NCI-H524 treated with DMSO at 0.1 percent for 48 hours (cell line): ENCODE results near the gene OR52I2.
A peak's percentile ranks its signal among the peaks of the same experiment; 100 is the strongest.

ENCODE experiments used
- DNase-seq: peaks from one replicate; lab custom pipeline; 2025; lab: John Stamatoyannopoulos, UW

Gene OR52I2

DNA sequence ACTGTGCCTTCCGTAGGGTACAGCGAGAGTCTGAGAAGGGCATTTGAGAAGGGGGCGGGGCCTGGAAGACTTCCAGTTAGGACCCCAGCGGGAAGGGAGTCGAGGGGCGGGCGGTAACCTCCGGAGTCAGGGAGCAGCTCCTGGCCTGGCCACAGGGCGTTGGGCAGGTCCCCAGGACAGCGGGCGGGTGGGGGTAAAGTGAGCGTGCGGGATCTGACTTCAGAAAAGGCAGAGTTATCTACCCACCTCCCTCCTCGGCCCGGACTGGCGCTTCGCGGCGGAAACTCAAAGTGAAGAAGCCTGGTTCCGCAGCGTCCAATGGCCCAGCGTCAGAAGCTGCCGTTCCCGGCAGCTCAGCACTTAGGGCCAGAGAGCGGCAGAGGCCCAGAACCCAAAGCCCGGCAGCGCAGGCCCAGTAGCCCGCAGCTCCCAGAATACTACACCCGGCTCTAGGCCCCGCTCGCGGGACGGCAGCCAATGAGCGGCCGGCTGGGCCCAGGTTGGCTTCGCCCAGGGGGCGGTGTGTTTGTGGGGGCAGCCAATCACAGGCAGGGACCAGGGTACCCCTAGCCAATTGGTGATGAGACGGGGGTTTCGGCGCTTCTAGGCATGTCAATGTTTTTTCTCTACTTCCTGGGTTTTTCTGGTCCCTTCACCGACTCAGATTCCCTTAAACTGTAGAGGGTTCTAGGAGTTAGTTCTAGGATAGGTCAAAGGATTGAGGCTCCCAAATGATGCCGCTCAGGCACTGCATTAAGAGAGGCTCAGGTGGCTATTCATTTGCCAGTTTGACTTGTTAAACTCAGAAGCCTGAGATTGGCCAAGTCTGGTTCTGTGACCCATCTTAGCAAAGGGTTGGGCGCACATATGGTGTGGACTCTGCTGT, 26.5 kb downstream of the OR52I2 start, which contains the start of gene TRIM68:
Gene TRIM68, minus strand, starts transcription at position 451 of the 886 bp plus-strand sequence. CDS start 2,727 bp downstream, outside the sequence.
- DNase-seq: peak; percentile 84

DNA sequence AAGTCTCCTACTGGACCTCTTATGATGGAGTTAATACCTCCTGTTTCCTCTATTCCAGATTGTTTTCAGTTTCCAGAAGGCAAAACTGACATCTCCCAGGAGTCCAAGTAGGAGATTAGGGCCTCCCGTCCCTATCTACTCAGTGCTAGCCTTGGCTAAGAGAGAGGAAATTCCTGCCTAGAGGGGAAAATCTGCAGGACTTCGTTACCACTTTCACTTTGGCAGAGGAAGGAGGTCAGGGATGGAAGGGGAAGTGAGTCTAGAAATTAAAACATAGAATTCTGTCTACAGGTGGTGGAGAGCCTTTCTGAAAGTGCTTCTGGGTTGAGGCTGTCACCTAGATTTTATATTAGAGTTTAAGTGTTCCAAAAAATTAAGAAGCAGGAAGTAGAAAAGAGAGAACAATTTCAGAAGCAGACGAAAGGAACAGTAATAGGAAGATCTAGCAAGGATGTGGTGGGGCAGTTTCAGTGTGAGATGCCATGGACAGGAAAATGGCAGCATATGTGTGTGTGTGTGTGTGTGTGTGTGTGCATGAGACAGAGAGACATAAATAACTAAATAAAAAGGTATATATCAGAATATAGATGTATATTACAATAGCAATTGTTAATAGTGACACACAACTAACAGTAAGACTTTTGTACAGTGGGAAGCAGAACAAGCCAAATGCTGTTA, 28.9 kb downstream of the OR52I2 start:
- no peak for DNase-seq

DNA sequence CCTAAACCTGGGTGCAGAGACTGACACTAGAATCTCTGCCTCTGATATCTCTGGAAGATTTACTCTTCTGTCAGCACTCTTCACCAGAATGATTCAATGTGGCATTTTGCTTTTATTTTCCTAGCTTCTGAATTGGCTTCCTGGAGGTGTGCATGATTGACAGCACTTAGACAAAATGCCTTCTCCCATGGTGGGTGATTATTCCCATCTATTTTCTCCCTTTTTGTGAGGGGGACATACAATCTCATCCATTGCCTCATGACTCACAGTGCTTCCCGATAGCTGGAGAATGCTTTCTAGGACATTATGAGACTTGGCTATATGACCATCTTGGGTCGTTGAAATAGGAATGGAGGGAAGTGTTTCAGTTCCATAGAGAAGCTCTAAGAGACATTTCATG, 30.4 kb downstream of the OR52I2 start:
- DNase-seq: no peak

DNA sequence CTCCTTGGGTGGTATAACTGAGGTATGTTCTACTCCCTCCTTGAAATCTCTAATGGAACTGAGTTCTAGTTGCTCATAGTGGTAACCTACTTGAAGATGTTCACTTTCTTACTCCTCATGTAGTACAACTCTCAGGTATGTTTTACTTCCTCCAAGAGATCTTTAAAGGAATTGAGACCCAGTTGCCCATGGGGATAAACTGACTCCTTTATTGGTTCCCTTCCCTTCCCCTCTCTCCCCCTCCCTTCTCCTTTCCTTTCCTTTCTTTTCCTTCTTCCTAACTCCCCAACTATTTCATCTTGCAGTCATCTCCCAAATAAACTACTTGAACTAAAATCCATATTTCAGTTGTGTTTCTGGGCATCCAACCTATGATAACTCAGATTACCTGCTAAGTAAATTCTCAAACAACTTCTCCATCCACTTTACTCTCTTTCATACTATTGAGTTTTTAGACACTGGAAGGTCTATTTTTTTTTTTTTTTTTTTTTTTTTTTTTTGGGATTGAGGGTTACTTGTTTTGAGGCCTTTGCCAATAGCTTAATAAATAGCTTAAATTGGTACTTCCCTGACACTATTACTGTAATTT, 34.4 kb downstream of the OR52I2 start:
- no peak for DNase-seq

DNA sequence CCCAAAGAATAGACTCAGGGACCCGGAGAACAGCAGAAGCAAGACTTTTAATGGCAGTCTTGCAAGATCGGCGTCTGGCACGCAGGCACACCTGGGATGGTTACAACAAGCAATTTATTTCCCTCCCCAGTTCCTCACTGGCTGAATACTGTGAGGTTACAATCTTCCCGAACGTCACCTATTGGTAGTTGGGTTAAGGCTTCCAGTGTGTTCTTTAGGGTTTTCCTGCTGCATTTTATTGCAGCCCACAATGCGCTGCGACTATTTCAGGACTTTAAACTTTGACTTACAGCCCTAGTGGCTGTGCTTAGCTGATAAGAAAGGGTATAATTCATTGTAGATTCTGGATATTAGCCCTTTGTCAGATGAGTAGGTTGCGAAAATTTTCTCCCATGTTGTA, 38.0 kb downstream of the OR52I2 start:
- no peak for DNase-seq

DNA sequence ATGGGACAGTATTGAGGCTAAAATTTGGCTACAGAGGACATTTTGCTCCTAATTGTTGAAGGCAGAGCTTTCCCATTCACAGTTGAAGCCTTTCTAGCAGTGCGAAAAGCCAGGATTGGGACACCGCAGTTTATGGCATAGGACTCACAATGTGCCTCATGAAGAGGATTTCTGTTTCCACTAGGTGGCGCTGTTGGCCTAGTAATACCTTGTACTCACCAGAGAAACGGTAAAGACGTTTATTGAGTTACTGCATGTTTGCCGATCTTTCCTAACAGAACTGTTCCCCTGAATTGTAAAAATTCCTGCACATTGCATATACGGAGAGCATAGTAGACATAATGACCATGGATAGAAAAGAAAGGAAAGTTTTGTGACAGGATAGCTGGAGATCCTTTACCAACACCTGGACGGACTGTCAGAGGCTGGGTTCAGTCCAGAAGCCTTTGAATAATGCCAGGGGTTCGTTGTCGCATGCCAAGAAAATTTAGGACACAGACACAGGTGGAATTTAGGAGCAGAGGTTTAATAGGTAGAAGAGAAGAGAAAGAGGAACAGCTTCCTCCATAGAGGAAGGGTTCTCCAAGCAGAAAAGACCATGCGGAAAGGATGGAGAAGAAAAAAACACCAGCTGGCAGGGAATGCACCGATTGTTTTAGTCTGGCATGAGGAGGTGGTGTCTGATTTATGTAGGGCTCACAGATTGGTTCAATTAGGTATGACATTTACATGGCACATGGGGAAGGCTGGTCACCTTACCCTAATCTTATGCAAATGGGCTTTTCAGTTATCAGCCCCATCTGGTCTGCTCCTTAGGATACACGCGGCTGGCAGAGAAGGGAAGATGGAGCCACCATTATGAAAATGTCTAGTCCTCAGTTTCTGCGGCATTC, 44.9 kb downstream of the OR52I2 start:
- peak; percentile 89 for DNase-seq

DNA sequence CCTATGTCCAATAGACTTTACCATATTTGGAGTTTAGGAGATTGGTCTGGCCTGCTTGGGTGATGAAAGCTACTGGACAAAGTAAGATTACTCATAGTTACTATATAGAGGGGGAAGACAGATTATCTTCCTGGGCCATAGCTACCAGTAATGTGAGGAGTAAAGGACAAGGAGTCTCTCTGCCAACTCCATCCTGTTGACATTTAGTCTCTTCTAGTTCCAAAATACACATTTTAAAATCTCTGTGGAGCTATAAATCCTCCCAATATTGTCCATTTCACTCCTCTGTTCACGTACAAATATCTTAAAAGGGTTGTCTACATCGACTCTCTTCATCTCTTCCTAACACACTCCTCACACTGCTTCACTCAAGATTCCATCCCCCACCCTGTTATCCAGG, 54.6 kb downstream of the OR52I2 start:
- no peak for DNase-seq

DNA sequence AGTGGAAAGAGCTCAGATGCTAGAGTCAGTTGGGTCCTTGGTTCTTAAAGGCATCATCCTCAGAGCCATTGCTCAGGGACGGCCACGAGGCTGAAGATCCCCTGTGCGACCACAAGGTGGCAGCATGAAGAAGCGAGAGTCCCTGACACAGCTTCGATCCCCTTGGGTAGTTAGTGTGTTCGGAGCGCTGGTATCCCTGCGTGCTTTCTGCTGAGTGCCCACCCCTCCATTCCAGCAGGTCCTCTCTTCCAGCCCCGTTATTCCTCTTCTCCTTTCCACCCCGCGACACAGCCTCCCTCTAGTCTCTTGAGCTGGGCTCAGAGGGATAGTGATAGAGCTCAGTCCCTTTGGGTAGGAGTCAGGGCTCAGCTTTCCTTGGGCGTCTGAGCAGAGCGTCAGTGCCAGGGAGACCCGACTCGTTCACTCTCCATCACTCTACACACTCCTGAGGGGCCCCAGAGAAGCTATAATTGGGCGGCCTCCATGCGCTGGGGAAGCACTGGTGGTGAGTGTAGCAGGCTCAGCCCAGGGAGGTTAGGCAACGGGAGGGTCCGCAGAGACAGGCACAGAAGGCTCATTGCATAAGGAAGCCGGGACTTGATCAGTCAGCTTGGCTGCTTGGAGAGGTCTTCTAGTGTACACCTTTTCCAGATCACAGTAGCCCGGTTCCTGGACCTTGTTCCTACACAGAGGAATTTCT, 55.6 kb downstream of the OR52I2 start, which contains the start of gene OR51D1:
Gene OR51D1, plus strand, starts transcription at position 516 of the 700 bp plus-strand sequence. CDS start 2,314 bp downstream, outside the sequence.
- DNase-seq: peak; percentile 41

DNA sequence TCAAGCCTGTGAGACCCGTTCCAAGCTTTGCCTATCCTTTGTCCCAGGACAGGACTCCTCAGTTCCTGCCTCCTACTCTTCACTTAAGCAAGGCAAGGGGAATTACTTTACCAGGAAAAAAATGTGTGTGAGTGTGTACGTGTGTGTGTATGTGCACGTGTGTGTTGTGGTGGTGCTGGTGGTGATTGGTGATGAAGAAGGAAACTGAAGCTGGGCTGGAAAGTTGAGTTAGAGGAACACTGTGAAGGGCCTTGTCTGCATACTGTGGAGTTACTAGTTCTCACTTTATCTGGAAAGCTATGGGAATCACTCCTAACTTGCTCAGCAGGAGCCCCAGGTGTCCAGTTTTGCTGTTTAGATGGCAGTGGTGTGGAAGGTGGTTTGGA, 56.1 kb downstream of the OR52I2 start:
- DNase-seq: no peak

DNA sequence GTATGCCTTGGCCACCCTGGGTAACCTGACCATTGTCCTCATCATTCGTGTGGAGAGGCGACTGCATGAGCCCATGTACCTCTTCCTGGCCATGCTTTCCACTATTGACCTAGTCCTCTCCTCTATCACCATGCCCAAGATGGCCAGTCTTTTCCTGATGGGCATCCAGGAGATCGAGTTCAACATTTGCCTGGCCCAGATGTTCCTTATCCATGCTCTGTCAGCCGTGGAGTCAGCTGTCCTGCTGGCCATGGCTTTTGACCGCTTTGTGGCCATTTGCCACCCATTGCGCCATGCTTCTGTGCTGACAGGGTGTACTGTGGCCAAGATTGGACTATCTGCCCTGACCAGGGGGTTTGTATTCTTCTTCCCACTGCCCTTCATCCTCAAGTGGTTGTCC, 58.4 kb downstream of the OR52I2 start:
- DNase-seq: no peak

DNA sequence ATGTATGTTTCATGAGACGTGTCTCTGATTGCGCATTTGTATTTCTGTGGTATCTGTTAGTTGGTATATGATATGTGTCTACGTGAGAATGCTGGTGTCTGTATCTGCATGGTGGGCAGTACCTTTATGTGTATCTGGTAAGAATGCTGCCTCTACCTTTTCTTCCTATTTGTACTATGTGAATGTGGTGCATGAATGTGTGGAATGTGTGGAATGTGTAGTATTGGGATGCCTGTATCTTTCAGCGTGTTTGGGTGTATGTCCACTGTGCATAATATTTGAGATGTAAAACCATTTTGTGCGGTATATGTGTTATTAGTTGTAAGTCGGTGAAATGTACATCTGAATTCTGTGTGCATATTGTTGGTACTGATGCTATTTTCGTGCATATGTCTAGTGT, 60.0 kb downstream of the OR52I2 start:
- DNase-seq: no peak

DNA sequence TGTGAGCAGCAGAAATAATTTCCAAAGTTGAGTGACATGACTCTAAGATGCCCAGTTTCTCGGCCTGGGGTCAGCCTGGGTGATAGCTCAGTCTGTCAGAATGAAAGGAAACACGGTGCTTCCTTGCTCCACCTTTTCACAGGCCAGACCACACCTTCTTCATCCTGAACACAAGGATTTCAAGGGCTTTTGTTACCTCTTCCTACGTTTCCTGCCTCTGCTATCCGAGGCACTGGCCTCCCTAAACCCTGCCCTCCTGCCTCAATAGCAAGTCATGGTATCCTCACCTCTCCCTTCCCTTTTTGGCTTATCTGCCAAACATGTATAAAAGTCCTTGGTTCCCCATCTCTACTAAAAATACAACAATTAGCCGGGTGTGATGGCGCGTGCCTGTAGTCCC, 60.5 kb downstream of the OR52I2 start:
- no peak for DNase-seq
